HepG2 (cell line): ENCODE results near the gene RDH8. TPM values are rescaled to one million over a fixed set of nuclear protein-coding genes. Genes with fewer than 3 reads are reported as not detected.

Experiments
- ETV5 ChIP-seq: IDR thresholded peaks from 2 replicates; pipeline ENCODE4 v1.6.1; 2018; ENCODE audit warnings: missing biosample characterization, missing genetic modification reagents, inconsistent platforms, borderline replicate concordance
- FOXK1 ChIP-seq: sonication (generic); formaldehyde crosslinking; IDR thresholded peaks from 2 replicates; pipeline ENCODE4 v1.4.0; 2020; ENCODE audit warnings: low read depth, missing genetic modification reagents, borderline replicate concordance
- GATAD2A ChIP-seq: IDR thresholded peaks from 2 replicates; pipeline ENCODE4 v1.6.1; 2016
- HOXA3 ChIP-seq: sonication (generic); formaldehyde crosslinking; IDR thresholded peaks from 2 replicates; pipeline ENCODE4 v1.5.0; 2020; ENCODE audit warnings: missing genetic modification reagents
- JUN ChIP-seq: sonication (generic); formaldehyde crosslinking; IDR thresholded peaks from 2 replicates; pipeline ENCODE4 v1.4.0; 2020; ENCODE audit warnings: mild to moderate bottlenecking, missing genetic modification reagents
- MIER2 ChIP-seq: IDR thresholded peaks from 2 replicates; pipeline ENCODE4 v1.6.1; 2016; ENCODE audit warnings: missing biosample characterization, missing genetic modification reagents
- NFE2L2 ChIP-seq: fragments of 150-350 bp; IDR thresholded peaks from 2 replicates; pipeline ENCODE4 v1.6.1; 2014; ENCODE audit warnings: low read length
- NR2F6 ChIP-seq, 2 experiments: IDR thresholded peaks; 2 replicates each; pipeline ENCODE4 v1.6.1; 2016; ENCODE audit warnings: antibody characterized with exemption in 1 of 2, mild to moderate bottlenecking in 1 of 2
- RAD21 ChIP-seq: fragments of 450-650 bp; formaldehyde crosslinking; IDR thresholded peaks from 2 replicates; pipeline ENCODE4 v1.5.0; 2020; ENCODE audit warnings: mild to moderate bottlenecking
- RXRB ChIP-seq: IDR thresholded peaks from 2 replicates; pipeline ENCODE4 v1.6.1; 2016; ENCODE audit warnings: borderline replicate concordance, missing genetic modification reagents, missing compliant biosample characterization
- SAFB2 ChIP-seq: sonication (generic); formaldehyde crosslinking; IDR thresholded peaks from 2 replicates; pipeline ENCODE4 v1.5.1; 2020; ENCODE audit warnings: missing genetic modification reagents, low read depth, mild to moderate bottlenecking, borderline replicate concordance
- SMAD1 ChIP-seq: sonication (generic); formaldehyde crosslinking; IDR thresholded peaks from 2 replicates; pipeline ENCODE4 v1.4.0; 2020; ENCODE audit warnings: missing genetic modification reagents, low read depth, mild to moderate bottlenecking, borderline replicate concordance
- SOX5 ChIP-seq: IDR thresholded peaks from 2 replicates; pipeline ENCODE4 v1.6.1; 2016; ENCODE audit warnings: borderline replicate concordance
- SP140L ChIP-seq: sonication (generic); formaldehyde crosslinking; IDR thresholded peaks from 2 replicates; pipeline ENCODE4 v1.4.0; 2020; ENCODE audit warnings: missing genetic modification reagents, borderline replicate concordance
- TMF1 ChIP-seq: sonication (generic); formaldehyde crosslinking; IDR thresholded peaks from 2 replicates; pipeline ENCODE4 v1.8.1; 2022; ENCODE audit warnings: low read depth, missing genetic modification reagents
- YEATS2 ChIP-seq: sonication (generic); formaldehyde crosslinking; IDR thresholded peaks from 2 replicates; pipeline ENCODE4 v1.4.0; 2020; ENCODE audit warnings: missing genetic modification reagents, borderline replicate concordance
- YEATS4 ChIP-seq: sonication (generic); formaldehyde crosslinking; IDR thresholded peaks from 2 replicates; pipeline ENCODE4 v1.4.0; 2020; ENCODE audit warnings: missing genetic modification reagents, borderline replicate concordance
- ZNF331 ChIP-seq: sonication (generic); formaldehyde crosslinking; IDR thresholded peaks from 2 replicates; pipeline ENCODE4 v1.4.0; 2020; ENCODE audit warnings: missing genetic modification reagents
- ZNF556 ChIP-seq: sonication (generic); formaldehyde crosslinking; IDR thresholded peaks from 2 replicates; pipeline ENCODE4 v1.4.0; 2020; ENCODE audit warnings: mild to moderate bottlenecking, missing genetic modification reagents, borderline replicate concordance
- ZNF607 ChIP-seq: sonication (generic); formaldehyde crosslinking; IDR thresholded peaks from 2 replicates; pipeline ENCODE4 v1.5.1; 2020; ENCODE audit warnings: missing genetic modification reagents, mild to moderate bottlenecking, borderline replicate concordance
- ZSCAN29 ChIP-seq: sonication (generic); formaldehyde crosslinking; conservative IDR thresholded peaks from 2 replicates; pipeline ENCODE4 v1.4.0; 2020; ENCODE audit warnings: mild to moderate bottlenecking, missing genetic modification reagents
- polyA plus RNA-seq, 8 experiments: library from polyadenylated mRNA; depleted of rRNA in 3 of 8; stranded (reverse) in 7 of 8; unstranded in 1 of 8; fragments of >200 nt; fragmentation: Illumina TruSeq in 4 of 8; extraction: Trizol in 4 of 8; gene quantifications; 2 replicates each; pipeline versions ENCODE4 v1.2.1 to v1.2.3, GENCODE V29; 2011 to 2016; ENCODE audit warnings: low read depth in 4 of 8, missing spikeins in 1 of 8, mixed read lengths in 1 of 8; ENCODE audit not compliant: insufficient read depth in 1 of 8
- total RNA-seq, 5 experiments: library from RNA; depleted of rRNA; stranded (reverse); fragments of >200 nt; fragmentation: Illumina TruSeq; extraction: Trizol; gene quantifications; 2 replicates each; pipeline ENCODE4 v1.2.3, GENCODE V29; 2016; ENCODE audit warnings: low read depth in 1 of 5
- TF ChIP-seq, protein P1 (sequence below): sonication (generic); formaldehyde crosslinking; IDR thresholded peaks from 2 replicates; pipeline ENCODE4 v1.4.0; 2020; ENCODE audit warnings: missing genetic modification reagents
- TF ChIP-seq, protein P2 (sequence below): sonication (generic); formaldehyde crosslinking; IDR thresholded peaks from 2 replicates; pipeline ENCODE4 v1.4.0; 2020; ENCODE audit warnings: mild to moderate bottlenecking, missing genetic modification reagents, borderline replicate concordance
- TF ChIP-seq, protein P3 (sequence below): sonication (generic); formaldehyde crosslinking; IDR thresholded peaks from 2 replicates; pipeline ENCODE4 v1.9.0; 2021; ENCODE audit warnings: missing genetic modification reagents, mild to moderate bottlenecking, borderline replicate concordance

The RDH8 gene
- total and polyA plus RNA-seq, 2 of the 13 experiments (the other 11 are each of a cell fraction or from before 2014, with no cell fraction given), result not detected

DNA sequence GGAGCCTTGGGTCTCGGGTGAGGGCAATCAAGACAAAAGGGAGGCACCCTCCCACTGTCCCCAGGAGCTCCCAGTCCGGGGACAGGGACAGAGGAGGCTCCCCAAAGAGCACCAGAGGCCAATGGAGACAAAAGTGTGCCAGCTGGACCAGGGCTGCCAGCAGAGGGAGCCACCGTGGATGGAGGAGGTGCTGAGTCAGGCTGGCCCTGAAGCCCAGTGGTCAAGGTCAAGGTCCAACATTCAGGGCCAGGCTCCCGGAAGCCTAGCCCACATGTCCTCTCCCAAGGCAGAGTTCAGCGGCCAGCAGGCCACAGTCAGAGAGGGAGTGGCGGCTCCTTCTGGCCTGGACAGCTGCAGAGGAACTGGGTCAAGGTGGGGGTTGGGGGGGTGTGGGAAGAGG lies 11.4 kb upstream of the RDH8 start (continued):
- TF ChIP-seq, protein P1, sequence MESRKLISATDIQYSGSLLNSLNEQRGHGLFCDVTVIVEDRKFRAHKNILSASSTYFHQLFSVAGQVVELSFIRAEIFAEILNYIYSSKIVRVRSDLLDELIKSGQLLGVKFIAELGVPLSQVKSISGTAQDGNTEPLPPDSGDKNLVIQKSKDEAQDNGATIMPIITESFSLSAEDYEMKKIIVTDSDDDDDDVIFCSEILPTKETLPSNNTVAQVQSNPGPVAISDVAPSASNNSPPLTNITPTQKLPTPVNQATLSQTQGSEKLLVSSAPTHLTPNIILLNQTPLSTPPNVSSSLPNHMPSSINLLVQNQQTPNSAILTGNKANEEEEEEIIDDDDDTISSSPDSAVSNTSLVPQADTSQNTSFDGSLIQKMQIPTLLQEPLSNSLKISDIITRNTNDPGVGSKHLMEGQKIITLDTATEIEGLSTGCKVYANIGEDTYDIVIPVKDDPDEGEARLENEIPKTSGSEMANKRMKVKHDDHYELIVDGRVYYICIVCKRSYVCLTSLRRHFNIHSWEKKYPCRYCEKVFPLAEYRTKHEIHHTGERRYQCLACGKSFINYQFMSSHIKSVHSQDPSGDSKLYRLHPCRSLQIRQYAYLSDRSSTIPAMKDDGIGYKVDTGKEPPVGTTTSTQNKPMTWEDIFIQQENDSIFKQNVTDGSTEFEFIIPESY (CRISPR knock-in tag), result 0 out of 2 replicates have a peak, but pooled peaks have one; percentile 35
- TF ChIP-seq SAFB2 (CRISPR knock-in tag) (0 out of 2 replicates have a peak, but pooled peaks have one; percentile 35), HOXA3 (CRISPR knock-in tag) (peak; percentile 83), MIER2 (CRISPR knock-in tag) (peak; percentile 89), SP140L (CRISPR knock-in tag) (no peak), NFE2L2 (peak; percentile 87), RXRB (CRISPR knock-in tag) (peak; percentile 95), SMAD1 (CRISPR knock-in tag) (0 out of 2 replicates have a peak, but pooled peaks have one; percentile 36), YEATS4 (CRISPR knock-in tag) (peak; percentile 38; the same call in 1 of the 2 replicates), ETV5 (peak; percentile 93), TMF1 (CRISPR knock-in tag) (no peak), ZNF556 (CRISPR knock-in tag) (peak; percentile 90), JUN (CRISPR knock-in tag) (no peak), ZSCAN29 (CRISPR knock-in tag) (no peak), NR2F6 (IDR thresholded peaks at IDR 0.05) (peak; percentile 68), NR2F6 (CRISPR knock-in tag; IDR thresholded peaks at IDR 0.05) (peak; percentile 95), ZNF331 (peak; percentile 74; the same call in 1 of the 2 replicates), GATAD2A (CRISPR knock-in tag) (peak; percentile 70; the same call in 1 of the 2 replicates), ZNF607 (CRISPR knock-in tag) (peak; percentile 53; the same call in 1 of the 2 replicates), FOXK1 (peak; percentile 55; the same call in 1 of the 2 replicates), YEATS2 (peak; percentile 34; the same call in 1 of the 2 replicates), RAD21 (CRISPR knock-in tag) (peak; percentile 43; the same call in 1 of the 2 replicates), SOX5 (CRISPR knock-in tag) (peak; percentile 69; the same call in 1 of the 2 replicates)
- TF ChIP-seq, protein P2, sequence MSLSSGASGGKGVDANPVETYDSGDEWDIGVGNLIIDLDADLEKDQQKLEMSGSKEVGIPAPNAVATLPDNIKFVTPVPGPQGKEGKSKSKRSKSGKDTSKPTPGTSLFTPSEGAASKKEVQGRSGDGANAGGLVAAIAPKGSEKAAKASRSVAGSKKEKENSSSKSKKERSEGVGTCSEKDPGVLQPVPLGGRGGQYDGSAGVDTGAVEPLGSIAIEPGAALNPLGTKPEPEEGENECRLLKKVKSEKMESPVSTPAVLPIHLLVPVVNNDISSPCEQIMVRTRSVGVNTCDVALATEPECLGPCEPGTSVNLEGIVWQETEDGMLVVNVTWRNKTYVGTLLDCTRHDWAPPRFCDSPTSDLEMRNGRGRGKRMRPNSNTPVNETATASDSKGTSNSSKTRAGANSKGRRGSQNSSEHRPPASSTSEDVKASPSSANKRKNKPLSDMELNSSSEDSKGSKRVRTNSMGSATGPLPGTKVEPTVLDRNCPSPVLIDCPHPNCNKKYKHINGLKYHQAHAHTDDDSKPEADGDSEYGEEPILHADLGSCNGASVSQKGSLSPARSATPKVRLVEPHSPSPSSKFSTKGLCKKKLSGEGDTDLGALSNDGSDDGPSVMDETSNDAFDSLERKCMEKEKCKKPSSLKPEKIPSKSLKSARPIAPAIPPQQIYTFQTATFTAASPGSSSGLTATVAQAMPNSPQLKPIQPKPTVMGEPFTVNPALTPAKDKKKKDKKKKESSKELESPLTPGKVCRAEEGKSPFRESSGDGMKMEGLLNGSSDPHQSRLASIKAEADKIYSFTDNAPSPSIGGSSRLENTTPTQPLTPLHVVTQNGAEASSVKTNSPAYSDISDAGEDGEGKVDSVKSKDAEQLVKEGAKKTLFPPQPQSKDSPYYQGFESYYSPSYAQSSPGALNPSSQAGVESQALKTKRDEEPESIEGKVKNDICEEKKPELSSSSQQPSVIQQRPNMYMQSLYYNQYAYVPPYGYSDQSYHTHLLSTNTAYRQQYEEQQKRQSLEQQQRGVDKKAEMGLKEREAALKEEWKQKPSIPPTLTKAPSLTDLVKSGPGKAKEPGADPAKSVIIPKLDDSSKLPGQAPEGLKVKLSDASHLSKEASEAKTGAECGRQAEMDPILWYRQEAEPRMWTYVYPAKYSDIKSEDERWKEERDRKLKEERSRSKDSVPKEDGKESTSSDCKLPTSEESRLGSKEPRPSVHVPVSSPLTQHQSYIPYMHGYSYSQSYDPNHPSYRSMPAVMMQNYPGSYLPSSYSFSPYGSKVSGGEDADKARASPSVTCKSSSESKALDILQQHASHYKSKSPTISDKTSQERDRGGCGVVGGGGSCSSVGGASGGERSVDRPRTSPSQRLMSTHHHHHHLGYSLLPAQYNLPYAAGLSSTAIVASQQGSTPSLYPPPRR (CRISPR knock-in tag), result peak; percentile 57; the same call in 1 of the 2 replicates
- TF ChIP-seq, protein P3, sequence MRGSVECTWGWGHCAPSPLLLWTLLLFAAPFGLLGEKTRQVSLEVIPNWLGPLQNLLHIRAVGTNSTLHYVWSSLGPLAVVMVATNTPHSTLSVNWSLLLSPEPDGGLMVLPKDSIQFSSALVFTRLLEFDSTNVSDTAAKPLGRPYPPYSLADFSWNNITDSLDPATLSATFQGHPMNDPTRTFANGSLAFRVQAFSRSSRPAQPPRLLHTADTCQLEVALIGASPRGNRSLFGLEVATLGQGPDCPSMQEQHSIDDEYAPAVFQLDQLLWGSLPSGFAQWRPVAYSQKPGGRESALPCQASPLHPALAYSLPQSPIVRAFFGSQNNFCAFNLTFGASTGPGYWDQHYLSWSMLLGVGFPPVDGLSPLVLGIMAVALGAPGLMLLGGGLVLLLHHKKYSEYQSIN (CRISPR knock-in tag), result no peak
